ENCODE results near the gene DAPK2. TPM values are rescaled to one million over a fixed set of nuclear protein-coding genes. Genes with fewer than 3 reads are reported as not detected.

The DAPK2 gene
- total RNA-seq, 1 donor from 2014 or later, result 13.5 TPM

DNA sequence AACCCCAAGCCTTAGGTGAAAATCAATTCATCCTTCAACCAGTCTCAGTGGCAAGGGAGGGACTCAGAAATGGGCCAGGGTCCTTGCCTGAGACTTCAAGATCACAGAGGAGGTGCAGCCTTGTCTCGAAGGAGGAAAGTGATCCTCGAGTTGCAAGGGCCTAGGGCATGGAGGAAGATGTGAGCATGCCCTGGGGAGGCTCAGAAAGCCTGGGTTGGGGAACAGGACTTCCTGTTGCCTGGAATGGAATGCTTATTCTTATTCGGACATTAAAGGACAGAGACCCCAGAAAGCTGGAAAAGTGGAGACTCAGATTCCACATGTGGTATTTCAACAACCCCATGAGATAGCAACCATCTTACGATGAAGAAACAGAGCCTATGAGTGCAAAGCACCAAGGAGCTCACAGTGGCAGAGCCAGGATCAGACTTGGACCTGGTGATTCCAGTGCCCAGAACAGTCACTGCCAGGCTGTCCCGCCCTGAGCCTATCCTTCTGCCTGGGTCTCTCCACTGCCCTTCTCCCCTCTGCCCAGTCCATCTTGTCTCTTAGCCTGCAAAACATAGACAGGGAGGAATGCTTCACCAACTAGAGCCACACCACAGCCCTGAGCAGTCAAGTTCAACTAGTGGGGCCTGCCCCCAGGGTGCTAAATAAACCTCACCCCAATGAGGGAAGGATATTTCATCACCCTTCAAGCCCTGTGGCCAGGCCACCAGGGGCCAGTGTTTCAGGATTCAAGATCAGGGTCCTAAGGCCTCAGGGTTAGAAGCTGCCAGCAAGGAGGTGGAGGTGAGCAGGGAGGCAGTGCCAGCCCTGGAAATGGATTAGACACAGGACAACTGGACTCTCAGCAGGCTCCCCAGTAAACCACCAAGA lies 21.9 kb downstream of the DAPK2 start:
- DNase-seq (ENCODE audit: low read depth in 2 of 2), result no peak

DNA sequence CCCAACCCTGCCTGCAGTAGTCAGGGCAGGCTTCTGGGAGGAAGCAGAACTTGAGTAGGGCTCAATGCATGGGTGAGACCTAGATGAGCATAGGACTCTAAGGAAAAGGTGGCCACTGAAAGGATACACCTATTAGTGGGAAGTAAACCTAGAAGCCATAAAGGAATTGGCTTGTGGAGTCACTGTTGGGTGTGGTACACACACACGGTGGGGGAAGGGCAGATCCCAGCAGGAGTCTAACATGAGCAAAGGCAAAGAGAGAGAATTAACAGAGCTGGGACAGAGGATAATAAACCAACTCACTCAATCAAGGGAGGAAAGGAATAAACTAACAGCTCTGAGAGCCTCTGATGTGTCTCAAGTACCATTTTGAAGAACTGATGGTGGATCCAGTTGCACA lies 23.1 kb downstream of the DAPK2 start:
- DNase-seq (ENCODE audit: low read depth in 2 of 2), result no peak

GRCh38 chr15:64022571-64022970 lies 23.7 kb downstream of the DAPK2 start:
- DNase-seq (ENCODE audit: low read depth in 2 of 2), result no peak

GRCh38 chr15:64019764-64020163 lies 26.5 kb downstream of the DAPK2 start:
- DNase-seq (ENCODE audit: low read depth in 2 of 2), result peak in 1 of 2 donors; percentile 14

- DNase-seq (ENCODE audit: low read depth in 2 of 2), result no peak
These were observed 28.6 kb downstream of the DAPK2 start for GRCh38 chr15:64017591-64018163.

GRCh38 chr15:64017082-64017588 lies 29.1 kb downstream of the DAPK2 start:
- no peak for DNase-seq (ENCODE audit: low read depth in 2 of 2)

DNA sequence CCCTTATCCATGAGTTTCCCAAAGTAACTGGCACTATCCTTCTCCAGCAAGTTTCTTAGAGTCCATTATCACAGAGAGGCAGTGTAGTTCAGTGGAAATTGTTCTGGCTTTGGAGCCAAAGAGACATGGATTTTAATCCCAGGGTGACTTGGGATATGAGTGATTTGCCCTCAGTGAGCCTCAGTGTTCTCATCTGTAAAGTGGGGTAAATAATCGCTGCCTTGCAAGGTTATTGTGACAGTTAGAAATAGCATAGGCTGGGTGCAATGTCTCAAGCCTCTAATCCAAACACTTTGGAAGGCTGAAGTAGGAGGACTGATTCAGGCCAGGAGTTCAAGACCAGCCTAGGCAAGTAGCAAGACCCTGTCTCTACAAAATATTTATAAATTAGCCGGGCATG lies 30.0 kb downstream of the DAPK2 start:
- DNase-seq (ENCODE audit: low read depth in 2 of 2), result no peak

DNA sequence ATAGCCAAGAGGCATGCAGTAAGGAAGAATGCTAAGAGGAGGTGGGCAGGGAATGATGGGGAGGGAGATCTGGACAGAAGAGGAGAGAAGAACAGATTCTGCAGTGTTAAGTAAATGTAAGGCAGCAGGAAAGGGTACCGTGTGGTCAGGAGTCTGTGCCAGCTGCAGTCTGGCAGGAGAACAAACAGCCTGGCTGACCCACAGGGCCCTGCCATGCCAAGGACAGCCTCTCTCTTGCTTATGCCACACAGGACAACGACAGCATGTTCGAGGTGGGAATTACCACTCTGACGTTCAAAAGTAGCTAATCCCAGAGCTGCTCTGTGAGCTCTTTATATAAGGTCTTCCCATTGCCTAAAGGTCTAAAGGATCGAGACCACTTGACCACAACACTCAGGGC lies 31.3 kb downstream of the DAPK2 start:
- DNase-seq (ENCODE audit: low read depth in 2 of 2), result no peak

GRCh38 chr15:64013179-64014062 lies 32.9 kb downstream of the DAPK2 start:
- DNase-seq (ENCODE audit: low read depth in 2 of 2), result no peak

DNA sequence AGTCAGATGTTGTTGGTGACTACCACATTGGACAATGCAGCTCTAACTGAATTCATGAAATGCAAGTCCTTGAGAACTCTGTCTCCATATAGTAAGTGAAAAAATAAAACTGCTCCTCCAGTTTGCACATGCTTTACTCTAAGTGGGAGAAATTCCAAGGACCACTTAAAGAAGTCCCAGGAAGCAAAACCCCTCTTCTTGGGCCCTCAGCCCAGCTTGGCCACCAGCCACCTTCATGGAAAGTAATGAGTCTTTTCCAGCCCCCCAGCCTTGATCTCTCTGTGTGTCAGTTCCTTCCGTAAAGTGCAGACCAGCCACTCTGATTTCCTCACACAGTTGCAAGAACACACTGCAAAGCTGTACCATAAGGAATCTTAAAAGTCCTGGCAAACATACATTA lies 34.5 kb downstream of the DAPK2 start:
- no peak for DNase-seq (ENCODE audit: low read depth in 2 of 2)

GRCh38 chr15:64010719-64011118 lies 35.6 kb downstream of the DAPK2 start:
- peak; percentile 77 for DNase-seq (ENCODE audit: low read depth in 2 of 2)

- no peak for DNase-seq (ENCODE audit: low read depth in 2 of 2)
These were observed 36.5 kb downstream of the DAPK2 start for GRCh38 chr15:64009798-64010261.

DNA sequence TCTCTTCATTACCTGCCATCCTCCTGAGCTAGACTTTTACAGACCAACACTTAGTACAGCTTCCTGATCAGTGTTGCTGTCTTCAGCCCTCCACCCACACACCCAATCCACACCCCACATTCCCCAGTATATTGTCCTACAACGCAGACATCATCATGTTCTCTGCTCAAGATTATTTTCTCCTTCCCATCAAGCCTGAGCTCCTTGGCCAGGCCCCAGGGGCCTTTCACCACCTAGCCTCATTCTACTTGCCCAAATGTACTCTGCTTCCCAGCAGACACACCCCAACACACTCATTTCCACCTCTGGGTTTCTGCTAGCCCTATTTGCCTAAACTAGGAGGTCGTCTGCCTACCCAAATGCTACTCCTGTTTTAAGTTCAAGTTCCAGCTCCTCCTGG lies 37.0 kb downstream of the DAPK2 start:
- no peak for DNase-seq (ENCODE audit: low read depth in 2 of 2)

DNA sequence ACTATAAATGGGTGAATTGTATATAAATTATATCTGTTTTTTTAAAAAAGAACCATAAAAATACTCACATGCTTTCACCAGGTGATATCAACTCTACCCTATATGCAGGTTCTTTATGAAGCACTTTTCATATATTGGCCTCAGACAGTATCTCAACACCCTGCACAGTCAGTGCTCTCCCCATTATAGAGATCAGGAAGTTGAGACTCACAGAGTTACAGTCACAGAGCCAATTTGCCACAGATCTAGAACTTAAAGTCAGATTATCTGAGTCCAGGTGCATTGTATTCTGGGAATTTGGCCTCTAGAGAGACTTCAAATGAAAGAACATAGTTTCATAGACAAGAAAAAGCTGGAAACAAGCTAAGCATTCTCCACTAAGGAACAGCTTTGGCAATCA lies 38.1 kb downstream of the DAPK2 start:
- DNase-seq (ENCODE audit: low read depth in 2 of 2), result no peak

DNA sequence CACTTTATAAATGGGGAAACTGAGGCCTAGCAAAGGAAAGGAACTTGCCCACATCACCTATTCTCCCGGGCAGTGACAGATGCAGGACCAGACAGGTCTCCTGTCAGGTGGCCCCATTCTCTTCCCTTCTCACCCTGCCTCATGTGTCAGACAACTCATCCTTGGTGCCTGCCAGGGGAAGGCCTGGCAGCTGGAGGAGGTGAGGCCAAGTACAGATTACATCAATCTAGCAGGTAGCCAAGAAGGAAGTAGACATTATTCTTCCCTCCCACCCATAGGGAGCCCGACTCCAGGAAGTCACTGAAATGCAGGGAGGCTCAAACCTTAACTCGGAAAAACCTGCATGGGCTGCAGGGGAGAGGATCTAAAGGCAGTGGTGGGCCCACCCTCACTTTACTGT lies 39.6 kb downstream of the DAPK2 start:
- DNase-seq (ENCODE audit: low read depth in 2 of 2), result no peak

- no peak for DNase-seq (ENCODE audit: low read depth in 2 of 2)
These were observed 41.7 kb downstream of the DAPK2 start for GRCh38 chr15:64004587-64004986.

- no peak for DNase-seq (ENCODE audit: low read depth in 2 of 2)
These were observed 42.2 kb downstream of the DAPK2 start for GRCh38 chr15:64004056-64004455.

- no peak for DNase-seq (ENCODE audit: low read depth in 2 of 2)
These were observed 43.1 kb downstream of the DAPK2 start for GRCh38 chr15:64003182-64003581.

- no peak for DNase-seq (ENCODE audit: low read depth in 2 of 2)
These were observed 45.1 kb downstream of the DAPK2 start for GRCh38 chr15:64001148-64001547.

DNA sequence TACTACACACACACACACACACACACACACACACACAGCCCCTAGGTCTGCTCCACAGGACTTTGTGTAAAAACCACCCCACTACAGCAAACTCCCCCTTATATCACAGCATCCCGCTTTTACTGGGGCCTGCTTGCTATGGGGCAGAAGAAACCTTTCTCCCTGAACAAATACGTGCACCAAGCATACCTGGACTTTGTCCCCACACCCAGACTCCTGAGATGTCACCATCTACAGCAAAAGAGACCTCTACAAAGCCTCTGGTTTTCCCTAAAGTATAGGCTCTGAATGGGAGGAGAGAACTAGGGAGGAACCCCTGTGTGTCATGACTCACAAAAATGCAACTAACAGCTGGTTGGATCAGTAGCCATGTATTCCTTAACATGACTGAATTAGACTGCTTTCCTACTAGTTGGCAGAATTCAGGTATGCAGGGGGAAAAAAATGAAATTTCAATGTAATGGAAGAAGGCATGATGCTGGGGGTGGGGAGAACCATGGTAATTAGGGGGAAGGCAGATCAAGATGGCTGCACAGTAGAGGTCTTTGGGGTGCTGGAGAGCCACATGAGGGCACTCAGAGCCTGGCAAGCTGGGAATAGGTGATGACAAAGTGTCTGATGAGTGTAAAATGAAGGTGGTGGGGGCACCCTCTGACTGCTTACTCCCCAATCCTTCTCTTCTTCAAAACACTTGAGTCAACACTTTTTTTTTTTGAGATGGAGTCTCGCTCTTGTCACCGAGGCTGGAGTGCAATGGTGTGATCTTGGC lies 45.9 kb downstream of the DAPK2 start:
- DNase-seq (ENCODE audit: low read depth in 2 of 2), result no peak

DNA sequence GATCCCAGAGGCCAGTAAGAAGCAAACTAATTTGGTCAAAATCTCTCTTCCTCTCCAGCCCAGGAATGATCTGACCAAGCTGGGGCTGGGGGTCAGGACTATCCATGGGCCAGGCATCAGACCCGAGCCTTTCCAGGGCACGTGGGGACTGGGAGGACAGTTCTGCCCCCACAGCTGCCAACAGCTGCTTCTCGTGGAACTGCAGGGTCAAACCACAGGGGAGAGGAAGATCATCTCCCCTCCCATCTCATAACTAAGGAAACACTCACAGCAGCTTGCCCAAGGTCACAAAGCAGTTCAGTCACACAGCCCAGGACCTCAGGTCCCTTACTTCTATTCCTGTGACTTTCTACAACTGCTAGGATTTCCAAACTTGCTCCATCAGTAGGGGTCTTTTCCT lies 47.1 kb downstream of the DAPK2 start:
- DNase-seq (ENCODE audit: low read depth in 2 of 2), result no peak
